CD4-positive, alpha-beta T cell treated with Interleukin-21 for 1 hour (primary cell): ENCODE data around the gene BMPR1A.
"Not testable (repeated sequence)": the region's sequence is repeated elsewhere in the genome, so short reads cannot be mapped to it uniquely, and the experiment has no call there.

Source experiments
- DNase-seq: peaks from one replicate; pipeline ENCODE4 v3.0.0-alpha.2; 2020

The BMPR1A gene

GRCh38 chr10:86898511-86898910, 142.1 kb downstream of the BMPR1A start:
- no peak for DNase-seq

- DNase-seq = no peak
These were observed 142.7 kb downstream of the BMPR1A start for GRCh38 chr10:86899132-86899531.

GRCh38 chr10:86899670-86900276, 143.4 kb downstream of the BMPR1A start:
- DNase-seq = peak; percentile 50

GRCh38 chr10:86900955-86901354, 144.5 kb downstream of the BMPR1A start:
- no peak for DNase-seq

- no peak for DNase-seq
These were observed 148.2 kb downstream of the BMPR1A start for GRCh38 chr10:86904600-86904999.

GRCh38 chr10:86905429-86905828, 149.0 kb downstream of the BMPR1A start:
- no peak for DNase-seq

- DNase-seq = no peak
These were observed 158.3 kb downstream of the BMPR1A start for GRCh38 chr10:86914734-86915133.

- DNase-seq = no peak
These were observed 161.6 kb downstream of the BMPR1A start for GRCh38 chr10:86918022-86918471.

GRCh38 chr10:86922553-86922961, 166.1 kb downstream of the BMPR1A start:
- no peak for DNase-seq

GRCh38 chr10:86929468-86930380, 173.3 kb downstream of the BMPR1A start:
- no peak for DNase-seq

- no peak for DNase-seq
These were observed 175.5 kb downstream of the BMPR1A start for GRCh38 chr10:86931872-86932271.

GRCh38 chr10:86932674-86933073, 176.3 kb downstream of the BMPR1A start:
- no peak for DNase-seq

GRCh38 chr10:86934162-86934711, 177.8 kb downstream of the BMPR1A start:
- not testable (repeated sequence) for DNase-seq

GRCh38 chr10:86936661-86937501, 180.5 kb downstream of the BMPR1A start:
- DNase-seq = no peak

GRCh38 chr10:86937502-86938154, 181.2 kb downstream of the BMPR1A start:
- no peak for DNase-seq

- DNase-seq = no peak
These were observed 181.8 kb downstream of the BMPR1A start for GRCh38 chr10:86938260-86938659.

GRCh38 chr10:86940076-86940475, 183.7 kb downstream of the BMPR1A start:
- not testable (repeated sequence) for DNase-seq

GRCh38 chr10:86940677-86941076, 184.3 kb downstream of the BMPR1A start:
- no peak for DNase-seq

- no peak for DNase-seq
These were observed 185.0 kb downstream of the BMPR1A start for GRCh38 chr10:86941426-86941825.

GRCh38 chr10:86941991-86942421, 185.6 kb downstream of the BMPR1A start:
- no peak for DNase-seq

- DNase-seq = no peak
These were observed 186.3 kb downstream of the BMPR1A start for GRCh38 chr10:86942441-86943315.
